NCI-H1694 (cell line): ENCODE measurements around the gene ATXN7L1.
A peak's percentile ranks its signal among the peaks of the same experiment; 100 is the strongest.
"Not testable (repeated sequence)": the region's sequence is repeated elsewhere in the genome, so short reads cannot be mapped to it uniquely, and the experiment has no call there.

Source experiments
- DNase-seq: peaks from one replicate; lab custom pipeline; 2025; lab: John Stamatoyannopoulos, UW

The ATXN7L1 gene

GRCh38 chr7:105617280-105618015 lies 259.0 kb downstream of the ATXN7L1 start:
- DNase-seq = no peak

GRCh38 chr7:105614341-105614840 lies 262.0 kb downstream of the ATXN7L1 start:
- DNase-seq = no peak

GRCh38 chr7:105613611-105614330 lies 262.6 kb downstream of the ATXN7L1 start:
- no peak for DNase-seq

- DNase-seq = no peak
These were observed 263.6 kb downstream of the ATXN7L1 start for GRCh38 chr7:105612806-105613205.

- no peak for DNase-seq
These were observed 264.3 kb downstream of the ATXN7L1 start for GRCh38 chr7:105611856-105612775.

GRCh38 chr7:105610165-105610930 lies 266.1 kb downstream of the ATXN7L1 start:
- no peak for DNase-seq

- DNase-seq = no peak
These were observed 273.8 kb downstream of the ATXN7L1 start for GRCh38 chr7:105602325-105603305.

- DNase-seq = no peak
These were observed 275.5 kb downstream of the ATXN7L1 start for GRCh38 chr7:105600720-105601550.

- no peak for DNase-seq
These were observed 276.8 kb downstream of the ATXN7L1 start for GRCh38 chr7:105599551-105599950.

- DNase-seq = not testable (repeated sequence)
These were observed 277.3 kb downstream of the ATXN7L1 start for GRCh38 chr7:105599080-105599479.

- no peak for DNase-seq
These were observed 279.5 kb downstream of the ATXN7L1 start for GRCh38 chr7:105596866-105597265.

GRCh38 chr7:105594034-105594433 lies 282.4 kb downstream of the ATXN7L1 start:
- DNase-seq = peak; percentile 94

GRCh38 chr7:105591522-105591921 lies 284.9 kb downstream of the ATXN7L1 start:
- no peak for DNase-seq

- no peak for DNase-seq
These were observed 285.6 kb downstream of the ATXN7L1 start for GRCh38 chr7:105590793-105591192.

- peak; percentile 83 for DNase-seq
These were observed 286.9 kb downstream of the ATXN7L1 start for GRCh38 chr7:105589356-105590077.

- no peak for DNase-seq
These were observed 288.3 kb downstream of the ATXN7L1 start for GRCh38 chr7:105587909-105588635.

GRCh38 chr7:105585850-105586500 lies 290.4 kb downstream of the ATXN7L1 start:
- DNase-seq = no peak
